Neuronal stem cell (in vitro differentiated cells): ENCODE data around the gene KCTD3.

ENCODE experiments used
- DNase-seq: peaks from one replicate; pipeline ENCODE4 v3.0.0-alpha.2; 2013; ENCODE audit warnings: low spot score
- H2AFZ ChIP-seq: one replicate; pipeline ENCODE4 v1.6.1; 2013; ENCODE audit warnings: mild to moderate bottlenecking, low read length, inconsistent platforms
- H2AK5ac ChIP-seq: 2 replicates; pipeline ENCODE4 v1.6.1; 2013; ENCODE audit warnings: low read depth, mild to moderate bottlenecking, inconsistent platforms, low read length, moderate library complexity, mixed read lengths
- H2BK120ac ChIP-seq: 2 replicates; pipeline ENCODE4 v1.6.1; 2013; ENCODE audit warnings: low read depth, mild to moderate bottlenecking, inconsistent platforms, low read length, moderate library complexity, mixed read lengths
- H2BK12ac ChIP-seq: one replicate; pipeline ENCODE4 v1.6.1; 2013; ENCODE audit warnings: low read length, inconsistent platforms
- H2BK15ac ChIP-seq: 2 replicates; pipeline ENCODE4 v1.6.1; 2013; ENCODE audit warnings: mild to moderate bottlenecking, low read length, inconsistent platforms, mixed read lengths
- H2BK5ac ChIP-seq: one replicate; pipeline ENCODE4 v1.6.1; 2013; ENCODE audit warnings: inconsistent platforms, mild to moderate bottlenecking, low read length, moderate library complexity
- H3K14ac ChIP-seq: one replicate; pipeline ENCODE4 v1.6.1; 2013; ENCODE audit warnings: low read length, inconsistent platforms
- H3K18ac ChIP-seq: 2 replicates; pipeline ENCODE4 v1.6.1; 2013; ENCODE audit warnings: low read length, inconsistent platforms
- H3K23ac ChIP-seq: 2 replicates; pipeline ENCODE4 v1.6.1; 2013; ENCODE audit warnings: low read depth, mild to moderate bottlenecking, mixed read lengths, low read length, inconsistent platforms; ENCODE audit not compliant: poor library complexity
- H3K27ac ChIP-seq: replicated peaks from 3 replicates; pipeline ENCODE4 v1.5.1; 2013; ENCODE audit warnings: low read length, inconsistent platforms
- H3K27me3 ChIP-seq, 3 experiments: 2 replicates each; pipeline ENCODE4 v1.6.1; 2013; ENCODE audit warnings: low read length in 3 of 3, mild to moderate bottlenecking in 2 of 3, inconsistent platforms in 1 of 3, low read depth in 1 of 3, mixed read lengths in 1 of 3, moderate library complexity in 1 of 3; ENCODE audit not compliant: control insufficient read depth in 3 of 3, insufficient read depth in 3 of 3
- H3K36me3 ChIP-seq, 2 donors: replicated peaks in 1 of 2; 2 replicates each; pipeline ENCODE4 v1.6.1; 2013; ENCODE audit warnings: low read length in 2 of 2; ENCODE audit not compliant: control insufficient read depth in 2 of 2, insufficient read depth in 2 of 2
- H3K4ac ChIP-seq: 2 replicates; pipeline ENCODE4 v1.6.1; 2013; ENCODE audit warnings: inconsistent platforms, mild to moderate bottlenecking, low read length, moderate library complexity
- H3K4me1 ChIP-seq, 2 donors: 1 replicate in 1 of 2; 2 replicates in 1 of 2; pipeline ENCODE4 v1.6.1; 2013; ENCODE audit warnings: low read length in 2 of 2, low read depth in 1 of 2; ENCODE audit not compliant: control insufficient read depth in 2 of 2, insufficient read depth in 1 of 2
- H3K4me2 ChIP-seq: one replicate; pipeline ENCODE4 v1.6.1; 2013; ENCODE audit warnings: mild to moderate bottlenecking, low read length, inconsistent platforms; ENCODE audit not compliant: insufficient read depth, poor library complexity, severe bottlenecking
- H3K4me3 ChIP-seq, 2 donors: 2 replicates each; pipeline ENCODE4 v1.5.1; 2013; ENCODE audit warnings: low read length in 2 of 2, mild to moderate bottlenecking in 2 of 2, inconsistent platforms in 1 of 2, moderate library complexity in 1 of 2
- H3K79me1 ChIP-seq: one replicate; pipeline ENCODE4 v1.6.1; 2013; ENCODE audit warnings: low read depth, mild to moderate bottlenecking, inconsistent platforms, low read length, moderate library complexity
- H3K9ac ChIP-seq: one replicate; pipeline ENCODE4 v1.6.1; 2013; ENCODE audit warnings: mild to moderate bottlenecking, low read depth, low read length, inconsistent platforms; ENCODE audit not compliant: poor library complexity
- H3K9me3 ChIP-seq, 2 donors: replicated peaks in 1 of 2; 2 replicates each; pipeline versions ENCODE3 to v1.6.1; 2013; ENCODE audit warnings: low read length in 2 of 2, mild to moderate bottlenecking in 2 of 2, inconsistent platforms in 1 of 2, low read depth in 1 of 2, mixed read lengths in 1 of 2, moderate library complexity in 1 of 2; ENCODE audit not compliant: control insufficient read depth in 2 of 2, insufficient read depth in 1 of 2
- H4K8ac ChIP-seq: one replicate; pipeline ENCODE4 v1.6.1; 2013; ENCODE audit warnings: low read depth, mild to moderate bottlenecking, inconsistent platforms, low read length, moderate library complexity
- H4K91ac ChIP-seq: one replicate; pipeline ENCODE4 v1.6.1; 2013; ENCODE audit warnings: low read length, low read depth, mild to moderate bottlenecking, inconsistent platforms; ENCODE audit not compliant: poor library complexity
- WGBS, 2 donors: extraction: QIAGEN DNeasy Blood & Tissue Kit; methylation state at CpG; one replicate each; pipeline ENCODE4 v1.1.7; 2013; ENCODE audit warnings: missing lambda C conversion rate in 2 of 2, mixed read lengths in 1 of 2; ENCODE audit not compliant: insufficient read length in 2 of 2, insufficient replicate concordance in 1 of 2; ENCODE audit errors: extremely low coverage in 2 of 2; 5-methylcytosine and 5-hydroxymethylcytosine counted together

The KCTD3 gene

GRCh38 chr1:215545096-215545495, 22.0 kb upstream of the KCTD3 start:
- no peaks in the 10 kb centered on the region for H3K4me1 ChIP-seq
- H3K18ac ChIP-seq = no peak overlapping the region
- H3K9me3 ChIP-seq = peaks cover 0 to 3% of the 10 kb centered on the region in 2 donors
- no peak overlapping the region for H3K4me3 ChIP-seq
- H2AK5ac ChIP-seq = no peak overlapping the region
- DNase-seq = no peak
- no peak overlapping the region for H3K23ac ChIP-seq
- H4K91ac ChIP-seq = no peak overlapping the region
- H3K9ac ChIP-seq = no peak overlapping the region
- no peak overlapping the region for H3K4me2 ChIP-seq
- no peak overlapping the region for H2AFZ ChIP-seq
- H3K27me3 ChIP-seq = no peaks in the 10 kb centered on the region
- H3K4ac ChIP-seq = no peak overlapping the region
- no peaks in the 10 kb centered on the region for H3K36me3 ChIP-seq
- H3K14ac ChIP-seq = no peak overlapping the region
- H2BK15ac ChIP-seq = no peak overlapping the region
- no peak overlapping the region for H2BK120ac ChIP-seq
- no peak overlapping the region for H2BK12ac ChIP-seq
- no peak overlapping the region for H2BK5ac ChIP-seq
- H3K27ac ChIP-seq = no peak overlapping the region
- H4K8ac ChIP-seq = no peak overlapping the region
- no peaks in the 10 kb centered on the region for H3K79me1 ChIP-seq

GRCh38 chr1:215547011-215547410, 20.1 kb upstream of the KCTD3 start:
- no peak overlapping the region for H3K23ac ChIP-seq
- no peak overlapping the region for H2AFZ ChIP-seq
- no peak overlapping the region for H4K8ac ChIP-seq
- H3K27ac ChIP-seq = no peak overlapping the region
- H4K91ac ChIP-seq = no peak overlapping the region
- H3K18ac ChIP-seq = no peak overlapping the region
- H2BK120ac ChIP-seq = no peak overlapping the region
- H3K9me3 ChIP-seq = peaks cover 0 to 3% of the 10 kb centered on the region in 2 donors
- H3K4me2 ChIP-seq = no peak overlapping the region
- DNase-seq = no peak
- no peaks in the 10 kb centered on the region for H3K27me3 ChIP-seq
- H2AK5ac ChIP-seq = no peak overlapping the region
- H3K4me3 ChIP-seq = no peak overlapping the region
- no peak overlapping the region for H2BK12ac ChIP-seq
- no peak overlapping the region for H2BK15ac ChIP-seq
- no peaks in the 10 kb centered on the region for H3K4me1 ChIP-seq
- no peak overlapping the region for H2BK5ac ChIP-seq
- H3K14ac ChIP-seq = no peak overlapping the region
- H3K36me3 ChIP-seq = no peaks in the 10 kb centered on the region
- WGBS, 2 donors = no CpG with 5 or more reads among the region's 1 CpG
- H3K4ac ChIP-seq = no peak overlapping the region
- no peak overlapping the region for H3K9ac ChIP-seq
- no peaks in the 10 kb centered on the region for H3K79me1 ChIP-seq

DNA sequence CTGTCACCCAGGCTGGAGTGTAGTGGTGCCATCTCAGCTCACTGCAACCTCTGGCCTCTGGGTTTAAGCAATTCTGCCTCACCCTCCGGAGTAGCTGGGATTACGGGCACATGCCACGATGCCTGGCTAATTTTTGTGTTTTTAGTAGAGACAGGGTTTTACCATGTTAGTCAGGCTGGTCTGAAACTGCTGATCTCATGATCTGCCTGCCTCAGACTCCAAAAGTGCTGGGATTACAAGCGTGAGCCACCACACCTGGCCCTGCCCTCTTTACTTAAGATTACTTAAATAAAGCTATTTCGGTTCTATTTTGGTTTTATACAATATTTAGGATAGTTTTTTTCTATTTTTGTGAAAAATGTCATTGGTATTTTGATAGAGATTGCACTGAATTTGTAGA, 15.3 kb upstream of the KCTD3 start:
- Histone ChIP-seq H3K18ac (no peak overlapping the region), H3K27ac (no peak overlapping the region), H2BK120ac (no peak overlapping the region), H2AFZ (no peak overlapping the region), H3K79me1 (no peaks in the 10 kb centered on the region), H3K9me3 (peaks cover 0 to 2% of the 10 kb centered on the region in 2 donors), H2BK5ac (no peak overlapping the region), H3K27me3 (no peaks in the 10 kb centered on the region), H4K91ac (no peak overlapping the region), H2AK5ac (no peak overlapping the region), H3K9ac (no peak overlapping the region), H3K4me3 (no peak overlapping the region), H2BK15ac (no peak overlapping the region), H3K4me2 (no peak overlapping the region), H3K4ac (no peak overlapping the region), H3K23ac (no peak overlapping the region), H2BK12ac (no peak overlapping the region), H3K14ac (no peak overlapping the region), H3K36me3 (no peaks in the 10 kb centered on the region), H3K4me1 (no peaks in the 10 kb centered on the region), H4K8ac (no peak overlapping the region)
- no CpG with 5 or more reads among the region's 5 CpGs for WGBS, 2 donors
- no peak for DNase-seq

DNA sequence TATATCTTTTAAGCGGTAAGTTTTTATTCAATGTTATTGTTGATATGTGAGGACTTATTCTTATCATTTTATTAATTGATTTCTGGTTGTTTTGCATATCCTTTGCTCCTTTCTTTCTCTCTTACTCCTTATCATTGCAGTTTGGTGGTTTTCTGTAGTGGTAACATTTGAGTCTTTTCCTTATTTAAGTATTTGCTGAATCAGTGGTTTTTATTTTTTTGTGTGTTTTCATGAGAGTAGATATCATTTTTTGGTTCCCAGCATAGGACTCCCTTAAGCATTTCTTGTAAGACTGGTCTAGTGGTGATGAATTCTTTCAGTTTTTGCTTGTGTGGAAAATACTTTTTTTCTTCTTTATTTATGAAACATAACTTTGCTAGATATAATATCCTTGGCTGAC, 12.2 kb upstream of the KCTD3 start:
- no peak overlapping the region for H3K4ac ChIP-seq
- H3K9ac ChIP-seq = no peak overlapping the region
- no peak overlapping the region for H4K8ac ChIP-seq
- H2BK120ac ChIP-seq = no peak overlapping the region
- H4K91ac ChIP-seq = no peak overlapping the region
- no peak overlapping the region for H3K23ac ChIP-seq
- no peak overlapping the region for H3K4me2 ChIP-seq
- H2BK5ac ChIP-seq = no peak overlapping the region
- H2BK12ac ChIP-seq = no peak overlapping the region
- peaks cover 0 to 2% of the 10 kb centered on the region in 2 donors for H3K9me3 ChIP-seq
- H2BK15ac ChIP-seq = no peak overlapping the region
- H3K79me1 ChIP-seq = no peaks in the 10 kb centered on the region
- DNase-seq = no peak
- WGBS, 2 donors = no CpG with 5 or more reads among the region's 1 CpG
- no peaks in the 10 kb centered on the region for H3K36me3 ChIP-seq
- H3K14ac ChIP-seq = no peak overlapping the region
- no peaks in the 10 kb centered on the region for H3K27me3 ChIP-seq
- no peak overlapping the region for H2AFZ ChIP-seq
- H2AK5ac ChIP-seq = no peak overlapping the region
- no peaks in the 10 kb centered on the region for H3K4me1 ChIP-seq
- no peak overlapping the region for H3K4me3 ChIP-seq
- no peak overlapping the region for H3K27ac ChIP-seq
- no peak overlapping the region for H3K18ac ChIP-seq
